ENCODE data around the gene TCFL5.

Gene TCFL5

GRCh38 chr20:62900692-62901584 is 39.3 kb upstream of the TCFL5 start:
- Histone ChIP-seq H3K36me3 (ENCODE audit: control insufficient read depth in 2 of 2, insufficient read depth in 1 of 2, low read length in 2 of 2) (peaks cover 11 to 68% of the 10 kb centered on the region in 2 experiments), H3K4me3 (ENCODE audit: low read depth, low read length) (no peak overlapping the region), H3K9me3 (ENCODE audit: control insufficient read depth, insufficient read depth, low read depth, low read length) (no peaks in the 10 kb centered on the region), H3K4me1 (ENCODE audit: control insufficient read depth, insufficient read depth, low read length) (no peaks in the 10 kb centered on the region; the same call in 1 of the 2 replicates), H3K27ac (ENCODE audit: extremely low read depth, low read depth, low read length) (no peak overlapping the region)
- POLR2A ChIA-PET, result interaction anchor here (0.6 to 1.4 kb wide), 2 partner anchors 26 to 46 kb away, joined by 3 to 4 read pairs; no protein-coding TSS in a partner anchor
- peak; percentile 73 for TF ChIP-seq ZBTB17 (tag by site-specific recombination; IDR thresholded peaks at IDR 0.05)
- no peak for TF ChIP-seq ZNF555 (tag by site-specific recombination; conservative IDR thresholded peaks at IDR 0.05)
- peak; percentile 85 for TF ChIP-seq ATF2 (tag by site-specific recombination; IDR thresholded peaks at IDR 0.05; ENCODE audit: low read depth)
- TF ChIP-seq ZNF398 (tag by site-specific recombination; IDR thresholded peaks at IDR 0.05), result no peak
- peak; percentile 84 for TF ChIP-seq ZBTB21 (tag by site-specific recombination; IDR thresholded peaks at IDR 0.05)
- TF ChIP-seq ZBTB44 (tag by site-specific recombination; IDR thresholded peaks at IDR 0.05), result peak; percentile 61; the same call in 1 of the 2 replicates
- peak; percentile 14; the same call in 1 of the 2 replicates for TF ChIP-seq PRDM1 (tag by site-specific recombination; IDR thresholded peaks at IDR 0.05)
- peak; percentile 91 for TF ChIP-seq ZNF629 (tag by site-specific recombination; IDR thresholded peaks at IDR 0.05)
- peak; percentile 93 for TF ChIP-seq GLIS1 (tag by site-specific recombination; IDR thresholded peaks at IDR 0.05)
- 0 out of 2 replicates have a peak, but pooled peaks have one; percentile 14 for TF ChIP-seq ZBTB20 (tag by site-specific recombination; IDR thresholded peaks at IDR 0.05)
- peak; percentile 28; the same call in 1 of the 2 replicates for TF ChIP-seq SCRT2 (tag by site-specific recombination; IDR thresholded peaks at IDR 0.05)
- 0 out of 2 replicates have a peak, but pooled peaks have one; percentile 5 for TF ChIP-seq OSR2 (tag by site-specific recombination; IDR thresholded peaks at IDR 0.05)
- TF ChIP-seq ZNF600 (tag by site-specific recombination; IDR thresholded peaks at IDR 0.05), result peak; percentile 82
- no peak for TF ChIP-seq ZNF16 (tag by site-specific recombination; IDR thresholded peaks at IDR 0.05; ENCODE audit: low read depth)
- 0 out of 2 replicates have a peak, but pooled peaks have one; percentile 24 for TF ChIP-seq FEZF1 (tag by site-specific recombination; IDR thresholded peaks at IDR 0.05)
- TF ChIP-seq SP2 (tag by site-specific recombination; IDR thresholded peaks at IDR 0.05), result peak; percentile 38; the same call in 1 of the 2 replicates
- CTCF ChIA-PET, result interaction anchor here (0.5 to 6.5 kb wide), 19 partner anchors 11 to 171 kb away, joined by 3 to 33 read pairs (median 4); partner anchors contain the start of gene MRGBP

- Histone ChIP-seq H3K4me3 (ENCODE audit: low read depth, low read length) (no peak overlapping the region), H3K36me3 (ENCODE audit: control insufficient read depth in 2 of 2, insufficient read depth in 1 of 2, low read length in 2 of 2) (peaks cover 3 to 68% of the 10 kb centered on the region in 2 experiments), H3K4me1 (ENCODE audit: control insufficient read depth, insufficient read depth, low read length) (no peaks in the 10 kb centered on the region; the same call in 1 of the 2 replicates), H3K9me3 (ENCODE audit: control insufficient read depth, insufficient read depth, low read depth, low read length) (no peaks in the 10 kb centered on the region), H3K27ac (ENCODE audit: extremely low read depth, low read depth, low read length) (no peak overlapping the region)
- POLR2A ChIA-PET, result interaction anchor here (1.4 kb wide), 1 partner anchor 27 kb away, joined by 3 read pairs; no protein-coding TSS in a partner anchor
- CTCF ChIA-PET, result interaction anchor here (0.6 to 6.5 kb wide), 26 partner anchors 8 to 114 kb away, joined by 3 to 33 read pairs (median 4); no protein-coding TSS in a partner anchor
- TF ChIP-seq ZBTB44 (tag by site-specific recombination; IDR thresholded peaks at IDR 0.05), result no peak
- TF ChIP-seq ZBTB26 (tag by site-specific recombination; optimal IDR thresholded peaks at IDR 0.05), result peak; percentile 19
- TF ChIP-seq ZNF184 (tag by site-specific recombination; IDR thresholded peaks at IDR 0.05), result peak; percentile 57; the same call in 1 of the 2 replicates
- peak; percentile 52; the same call in 1 of the 2 replicates for TF ChIP-seq ZNF366 (tag by site-specific recombination; conservative IDR thresholded peaks at IDR 0.05)
- TF ChIP-seq ZNF530 (tag by site-specific recombination; IDR thresholded peaks at IDR 0.05; ENCODE audit: low read depth), result no peak
- no peak for TF ChIP-seq BCL6B (tag by site-specific recombination; IDR thresholded peaks at IDR 0.05)
- TF ChIP-seq ZBTB17 (tag by site-specific recombination; IDR thresholded peaks at IDR 0.05), result 0 out of 2 replicates have a peak, but pooled peaks have one; percentile 54
- 0 out of 2 replicates have a peak, but pooled peaks have one; percentile 53 for TF ChIP-seq ZIC2 (tag by site-specific recombination; IDR thresholded peaks at IDR 0.05)
Measured at GRCh38 chr20:62900052-62900691, 38.5 kb upstream of the TCFL5 start.
